Mammary epithelial cell (primary cell): ENCODE data around the gene OTUD5.

Experiments used
- CTCF ChIP-seq, 2 donors: IDR thresholded peaks in 1 of 2; conservative IDR thresholded peaks in 1 of 2; 2 replicates each; pipeline ENCODE4 v1.5.1; 2011 to 2012; ENCODE audit warnings: inconsistent platforms in 2 of 2, low read length in 2 of 2, mild to moderate bottlenecking in 2 of 2, control low read depth in 1 of 2, low read depth in 1 of 2; ENCODE audit not compliant: insufficient read depth in 1 of 2; ENCODE audit errors: extremely low read depth in 1 of 2
- EZH2 ChIP-seq: IDR thresholded peaks from 2 replicates; pipeline ENCODE4 v1.6.1; 2012; ENCODE audit warnings: low read length, inconsistent platforms, borderline replicate concordance

- TF ChIP-seq EZH2 (no peak), CTCF (conservative IDR thresholded peaks at IDR 0.05 in 1 of 2, IDR thresholded peaks at IDR 0.05 in 1 of 2; ENCODE audit: extremely low read depth in 1 of 2, insufficient read depth in 1 of 2, low read depth in 1 of 2, low read length in 2 of 2) (no peak)
These were observed 46.3 kb upstream of the OTUD5 start for GRCh38 chrX:49003696-49004095.
